Measurements from ENCODE around the gene SAXO2.
"Not testable (repeated sequence)": the region's sequence is repeated elsewhere in the genome, so short reads cannot be mapped to it uniquely, and the experiment has no call there.

The SAXO2 gene

DNA sequence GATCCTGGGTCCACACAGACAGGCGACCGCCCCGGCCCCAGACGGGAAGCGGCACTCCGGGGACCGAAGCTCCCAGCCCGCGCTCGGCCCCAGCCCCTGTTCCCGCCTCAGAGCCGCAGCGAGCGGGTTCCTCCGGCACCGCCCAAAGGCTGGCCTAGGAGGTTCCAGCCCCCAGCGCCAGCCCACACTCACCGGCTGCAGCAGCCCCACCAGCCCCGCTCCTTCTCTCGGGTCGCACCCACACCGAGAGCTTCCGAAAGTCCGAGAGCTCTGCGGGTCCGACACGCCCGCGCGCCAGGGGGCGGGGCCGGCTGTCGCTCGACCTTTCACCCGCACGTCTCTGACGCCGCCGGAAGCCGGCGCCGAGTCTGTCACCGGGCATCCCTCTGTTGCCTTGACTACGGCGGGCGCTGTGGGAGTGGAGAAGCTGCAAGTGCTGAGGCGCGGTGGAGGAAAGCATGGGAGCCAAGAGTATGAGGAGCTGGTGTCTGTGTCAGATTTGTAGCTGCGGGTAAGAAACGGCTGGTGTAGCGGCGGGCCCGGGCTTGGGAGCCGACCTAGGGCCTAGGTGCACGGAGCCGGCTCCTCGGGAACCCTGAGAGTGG, at the start of gene SAXO2, which contains the start of gene EFL1:
TSS of gene SAXO2 (plus strand) at position 397 of the 605 bp plus-strand sequence. CDS start at position 459, 62 bp downstream.
TSS of gene EFL1 (minus strand) at position 313 of the 605 bp plus-strand sequence. CDS start 956 bp downstream, outside the sequence.
- DNase-seq (ENCODE audit: low spot score), result peak; percentile 81

DNA sequence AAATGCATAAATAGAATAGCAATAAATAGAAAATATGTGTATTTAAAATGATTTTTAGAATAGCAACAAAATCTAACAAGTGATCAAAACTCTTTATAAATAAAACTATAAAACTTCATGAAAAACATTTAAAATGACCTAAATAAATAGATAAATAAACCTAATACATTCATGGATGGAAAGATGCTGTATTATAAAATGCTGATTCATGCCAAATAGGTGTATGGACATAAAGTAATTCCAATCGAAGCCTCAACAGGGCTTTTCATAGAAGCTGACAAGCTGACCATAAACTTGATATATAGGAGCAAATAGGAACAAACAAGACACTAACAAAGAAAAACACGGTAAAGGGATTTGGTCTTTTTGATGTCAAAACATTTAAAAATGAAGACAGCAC, 46.5 kb upstream of the SAXO2 start:
- DNase-seq (ENCODE audit: low spot score), result not testable (repeated sequence)

- peak; percentile 3 for DNase-seq (ENCODE audit: low spot score)
Observed at GRCh38 chr15:82221535-82221934, 41.1 kb upstream of the SAXO2 start.

DNA sequence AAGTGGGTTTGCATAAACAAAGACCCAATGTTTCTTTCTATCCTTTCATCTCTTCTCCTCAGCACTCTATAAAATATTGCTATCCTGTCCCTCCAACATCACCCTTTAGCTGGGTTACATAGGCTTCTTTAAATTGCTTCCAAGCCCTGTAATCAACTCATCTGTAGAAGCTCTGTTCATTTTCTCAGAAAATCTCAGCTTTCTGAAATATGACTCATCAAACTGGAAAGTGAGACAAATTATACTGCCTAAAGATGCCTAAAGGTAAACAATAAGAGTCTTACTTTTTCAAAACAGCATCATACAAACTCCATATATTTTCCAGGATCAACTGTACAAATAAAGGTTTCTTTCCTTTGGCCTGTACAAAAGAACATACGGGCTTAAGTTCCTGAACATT, 33.9 kb upstream of the SAXO2 start:
- DNase-seq (ENCODE audit: low spot score), result no peak

GRCh38 chr15:82231233-82231632, 31.4 kb upstream of the SAXO2 start:
- DNase-seq (ENCODE audit: low spot score), result no peak

- no peak for DNase-seq (ENCODE audit: low spot score)
Observed at GRCh38 chr15:82231842-82232241, 30.8 kb upstream of the SAXO2 start.

DNA sequence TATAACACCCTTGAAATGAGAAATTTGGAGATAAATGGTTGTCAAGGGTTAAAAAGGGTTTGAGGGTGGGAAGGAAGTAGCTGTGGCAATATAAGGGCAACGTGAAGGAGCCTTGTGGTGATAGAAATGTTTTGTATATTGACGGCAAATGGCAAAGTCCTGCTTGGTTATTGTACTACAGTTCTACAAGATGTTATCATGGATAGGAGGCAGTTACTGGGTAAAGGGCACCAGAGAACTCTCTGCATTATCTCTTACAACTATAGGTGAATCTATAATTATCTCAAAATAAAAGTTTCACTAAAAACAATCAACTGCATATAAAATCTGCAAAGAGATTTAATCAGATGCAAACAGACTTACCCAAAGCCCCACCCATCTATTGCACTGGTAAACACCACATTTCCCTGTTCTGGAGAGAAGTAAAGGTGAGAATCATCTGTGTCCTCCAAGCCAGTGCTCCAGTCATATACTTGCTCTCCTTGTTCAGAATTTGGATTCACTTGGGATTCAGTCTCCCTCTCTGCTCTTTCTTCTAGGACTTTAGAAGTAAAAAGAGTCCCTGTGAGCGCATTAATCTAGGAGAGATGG, 24.6 kb upstream of the SAXO2 start:
- DNase-seq (ENCODE audit: low spot score), result not testable (repeated sequence)

DNA sequence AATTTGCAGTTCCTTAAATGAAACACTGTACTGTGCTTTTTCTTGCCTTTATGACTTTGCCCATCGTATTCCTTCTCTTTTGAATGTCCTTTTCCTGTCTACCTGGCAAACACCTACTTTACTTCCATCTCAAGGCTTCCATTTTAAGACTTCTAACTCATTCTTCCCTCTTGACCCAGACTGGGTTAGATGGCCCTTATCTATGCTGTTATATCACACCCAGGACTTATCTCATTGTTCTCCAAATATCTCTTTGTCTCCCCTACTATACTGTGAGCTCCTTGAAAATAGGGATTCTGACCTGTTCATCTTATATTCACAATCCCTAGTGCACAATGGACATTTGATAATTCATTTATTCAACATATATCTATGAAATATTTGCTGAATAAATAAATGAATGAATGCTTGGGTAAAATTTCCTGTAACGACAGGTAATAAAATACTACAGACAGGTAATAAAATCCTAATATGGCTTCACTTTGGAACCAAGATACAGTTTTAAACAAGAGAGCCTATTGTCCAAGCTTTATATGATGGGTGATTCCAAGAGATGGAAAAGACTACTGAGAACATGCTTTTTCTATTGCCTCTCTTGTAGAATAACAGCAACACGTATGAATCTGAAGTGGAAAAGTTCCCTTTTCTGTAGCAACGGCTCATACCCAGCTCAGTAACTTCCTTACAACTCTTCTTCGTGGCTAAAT, 22.8 kb upstream of the SAXO2 start:
- no peak for DNase-seq (ENCODE audit: low spot score)

- DNase-seq (ENCODE audit: low spot score), result not testable (repeated sequence)
Observed at GRCh38 chr15:82241836-82242499, 20.6 kb upstream of the SAXO2 start.

GRCh38 chr15:82243644-82244043, 19.0 kb upstream of the SAXO2 start:
- not testable (repeated sequence) for DNase-seq (ENCODE audit: low spot score)

DNA sequence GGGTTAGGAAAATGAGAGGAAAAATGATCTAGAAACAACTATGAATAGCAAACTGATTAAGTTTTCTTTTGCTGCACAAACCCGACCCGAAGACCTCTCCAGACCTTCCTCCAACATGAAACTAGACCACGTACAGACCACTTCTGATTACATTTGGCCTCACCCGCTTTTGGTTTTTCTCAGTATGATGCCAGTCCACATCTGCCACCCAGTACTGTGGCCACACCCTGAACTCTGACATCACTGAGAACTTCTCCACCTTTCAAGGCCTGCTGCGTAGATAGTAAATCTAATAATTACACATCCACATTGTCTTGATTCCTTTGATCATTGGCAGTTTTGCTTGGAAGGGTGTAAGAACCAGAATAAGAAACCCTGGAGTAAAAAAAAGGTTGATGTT, 16.7 kb upstream of the SAXO2 start:
- not testable (repeated sequence) for DNase-seq (ENCODE audit: low spot score)

DNA sequence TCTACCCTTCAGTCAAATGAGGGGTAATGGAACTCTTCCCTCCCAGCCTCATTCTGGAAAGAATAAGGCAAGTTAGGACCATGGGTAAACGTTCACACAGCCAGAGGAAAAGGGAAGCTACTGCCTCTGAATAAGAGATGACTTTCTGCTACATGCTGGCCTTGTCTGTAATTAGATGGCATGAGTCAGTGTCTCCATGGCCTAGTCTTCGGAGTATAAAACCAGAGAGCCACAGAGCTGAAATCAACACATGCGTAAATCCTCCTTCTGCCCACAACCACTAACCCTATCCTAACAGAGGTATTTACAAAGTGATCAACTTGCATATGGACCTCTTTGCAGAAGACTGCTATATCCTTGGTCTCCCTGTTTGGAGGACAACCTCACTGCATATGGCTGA, 14.4 kb upstream of the SAXO2 start:
- DNase-seq (ENCODE audit: low spot score), result not testable (repeated sequence)

DNA sequence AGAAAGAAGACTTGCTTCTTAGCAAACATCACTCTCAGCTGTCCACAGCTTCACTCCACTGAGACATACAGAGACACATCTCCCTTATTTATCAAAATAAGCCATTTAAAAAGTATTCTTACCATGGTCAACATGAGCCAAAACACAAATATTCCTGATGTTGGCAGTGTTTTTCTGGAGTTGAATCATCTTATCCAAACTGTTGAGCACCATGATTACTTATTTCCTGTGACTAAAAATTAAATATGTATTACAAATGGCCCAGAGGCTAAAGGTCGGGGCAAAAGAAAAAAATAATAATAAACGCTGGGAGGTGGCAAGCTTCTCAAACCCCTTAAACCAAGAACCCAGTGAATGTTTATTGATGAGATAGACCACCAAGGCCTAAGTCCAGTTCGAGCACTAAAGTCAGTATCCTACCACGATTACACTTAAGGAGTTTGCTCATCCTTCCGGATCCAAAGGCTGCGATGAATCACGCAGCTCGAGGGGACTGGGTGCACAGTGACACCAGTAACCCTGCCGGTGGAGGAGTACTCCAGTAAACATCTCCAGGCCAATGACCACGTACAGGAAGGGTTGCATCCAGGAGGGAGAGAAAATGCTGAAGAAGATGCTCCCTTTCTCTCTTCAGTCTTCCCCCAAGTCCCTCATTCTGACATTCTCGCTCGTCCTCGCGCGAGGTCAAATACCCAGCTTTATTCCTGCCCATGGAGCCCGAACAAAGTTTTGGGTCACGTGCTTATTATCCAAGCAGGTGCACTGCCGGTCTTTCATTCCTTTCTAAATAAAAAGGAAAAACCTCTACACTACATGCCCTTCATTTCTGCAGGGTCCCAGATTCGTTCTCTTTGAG, 824 bp upstream of the SAXO2 start:
- not testable (repeated sequence) for DNase-seq (ENCODE audit: low spot score)

- no peak for DNase-seq (ENCODE audit: low spot score)
Observed at GRCh38 chr15:82263350-82263749, 732 bp downstream of the SAXO2 start.

- DNase-seq (ENCODE audit: low spot score), result not testable (repeated sequence)
Observed at GRCh38 chr15:82267137-82267536, 4.5 kb downstream of the SAXO2 start.

- not testable (repeated sequence) for DNase-seq (ENCODE audit: low spot score)
Observed at GRCh38 chr15:82268454-82268853, 5.8 kb downstream of the SAXO2 start.

- DNase-seq (ENCODE audit: low spot score), result no peak
Observed at GRCh38 chr15:82272154-82272553, 9.5 kb downstream of the SAXO2 start.

DNA sequence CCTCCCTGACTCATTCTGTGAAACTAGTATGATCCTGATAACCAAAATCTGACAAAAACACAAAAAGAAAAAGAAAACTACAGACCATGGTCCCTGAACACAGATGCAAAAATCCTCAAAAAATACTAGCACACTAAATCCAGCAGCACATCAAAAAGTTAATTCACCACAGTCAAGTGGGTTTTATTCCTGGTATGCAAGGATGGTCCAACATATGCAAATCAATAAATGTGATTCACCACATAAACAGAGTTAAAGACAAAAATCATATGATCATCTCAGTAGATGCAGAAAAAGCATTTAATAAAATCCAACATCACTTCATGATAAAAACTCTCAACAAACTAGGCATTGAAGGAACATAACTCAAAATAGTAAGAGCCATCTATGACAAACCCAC, 12.8 kb downstream of the SAXO2 start:
- no peak for DNase-seq (ENCODE audit: low spot score)

DNA sequence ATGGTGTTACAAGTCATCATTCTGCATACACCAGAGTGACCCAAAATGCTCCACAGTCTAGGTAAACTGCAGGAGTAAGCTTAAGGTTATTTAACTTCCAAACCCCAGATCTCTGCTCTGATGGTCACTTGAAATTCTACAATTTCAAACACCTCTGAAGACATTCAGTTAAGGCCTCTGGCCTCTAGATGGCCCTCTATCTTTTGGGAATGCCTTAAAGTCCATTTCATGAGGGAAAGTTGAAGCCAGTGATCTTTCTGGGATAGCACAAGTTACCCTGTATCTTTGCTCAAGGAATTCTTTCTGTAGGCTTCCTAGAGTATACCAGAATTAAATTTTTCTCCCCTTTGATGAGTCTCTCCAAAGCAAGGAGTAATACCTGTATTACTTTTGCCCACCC, 18.7 kb downstream of the SAXO2 start:
- not testable (repeated sequence) for DNase-seq (ENCODE audit: low spot score)

- DNase-seq (ENCODE audit: low spot score), result not testable (repeated sequence)
Observed at GRCh38 chr15:82282386-82282785, 19.8 kb downstream of the SAXO2 start.

DNA sequence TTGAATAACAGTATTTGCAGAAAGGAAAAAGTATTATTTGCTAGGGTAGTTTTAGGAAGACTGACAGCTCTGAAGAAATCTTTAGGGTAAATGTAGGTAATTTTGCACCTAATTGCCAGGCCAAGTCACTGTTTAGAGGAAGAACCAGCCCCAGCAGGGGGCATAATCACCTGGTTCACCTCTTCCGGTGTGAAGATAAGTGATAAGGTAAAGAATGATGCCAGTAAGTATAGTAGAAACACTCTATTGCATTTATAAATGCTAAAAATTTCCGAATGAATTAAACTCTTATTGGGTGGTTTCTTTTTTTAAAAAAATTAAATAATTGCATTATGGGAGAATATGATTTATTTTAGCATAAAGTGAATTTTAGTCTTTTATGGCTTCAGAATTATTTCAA, 21.8 kb downstream of the SAXO2 start:
- DNase-seq (ENCODE audit: low spot score), result not testable (repeated sequence)

DNA sequence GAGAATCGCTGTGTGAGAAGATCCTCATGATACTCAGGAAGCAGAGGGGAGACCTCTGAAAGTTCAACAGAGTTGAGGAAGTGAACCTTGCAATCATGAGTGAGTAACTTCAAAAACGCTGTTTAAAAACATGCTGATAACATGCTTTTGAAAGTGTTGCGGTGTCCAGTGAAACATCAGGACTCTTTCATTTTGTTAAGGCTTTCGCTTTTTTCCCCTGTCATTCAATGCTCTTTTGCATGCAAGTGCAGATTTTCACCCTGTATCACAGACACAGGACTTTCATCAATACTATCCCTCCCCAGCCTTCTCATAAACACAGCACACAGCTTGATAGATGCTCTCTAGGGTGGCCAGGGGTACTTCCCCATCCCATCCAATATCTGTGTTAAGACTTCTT, 23.9 kb downstream of the SAXO2 start:
- DNase-seq (ENCODE audit: low spot score), result peak; percentile 37

Data from CD4-positive, alpha-beta T cell treated with Interleukin-6 at 100 ng/mL for 8 hours (primary cell).